H1 (cell line): ENCODE measurements around the gene PPP2R2B. TPM values are rescaled to one million over a fixed set of nuclear protein-coding genes. Genes with fewer than 3 reads are reported as not detected.

Source experiments
- CTCF ChIA-PET: fragments of 300-600 bp; sonication (Branson Sonifier 250); formaldehyde crosslinking; loops from one replicate; lab custom pipeline; 2021; ENCODE audit not compliant: partially characterized antibody; lab: Charles Lee
- POLR2A ChIA-PET: fragments of 300-600 bp; sonication (Branson Sonifier 250); formaldehyde crosslinking; loops from one replicate; lab custom pipeline; 2021; ENCODE audit warnings: inconsistent platforms; ENCODE audit not compliant: partially characterized antibody; lab: Charles Lee
- DNase-seq, 2 experiments: peaks; one replicate each; pipeline versions ENCODE4 v3.0.0 to v3.0.0-alpha.2; 2010 to 2022; ENCODE audit warnings: low spot score in 2 of 2, low read depth in 1 of 2, mixed read lengths in 1 of 2
- FAIRE-seq: peaks from 2 replicates; lab custom pipeline; 2011; peaks lifted over from hg19 to GRCh38; lab: Jason Lieb, UNC
- H2AFZ ChIP-seq: 2 replicates; pipeline ENCODE4 v1.8.1; 2012; ENCODE audit warnings: low read length, inconsistent platforms
- H2AK5ac ChIP-seq: 2 replicates; pipeline ENCODE4 v1.6.1; 2013; ENCODE audit warnings: low read depth, low read length
- H2BK120ac ChIP-seq: replicated peaks from 2 replicates; pipeline ENCODE3; 2013; ENCODE audit warnings: low read depth, low read length, inconsistent platforms
- H2BK12ac ChIP-seq: 2 replicates; pipeline ENCODE4 v1.6.1; 2013; ENCODE audit warnings: low read depth, low read length
- H2BK15ac ChIP-seq: 2 replicates; pipeline ENCODE4 v1.6.1; 2013; ENCODE audit warnings: low read length
- H2BK20ac ChIP-seq: 2 replicates; pipeline ENCODE4 v1.6.1; 2013; ENCODE audit warnings: low read length
- H2BK5ac ChIP-seq: 2 replicates; pipeline ENCODE4 v1.6.1; 2013; ENCODE audit warnings: low read depth, low read length
- H3K14ac ChIP-seq: 2 replicates; pipeline ENCODE4 v1.6.1; 2013; ENCODE audit warnings: inconsistent platforms; ENCODE audit not compliant: insufficient read length
- H3K18ac ChIP-seq: 2 replicates; pipeline ENCODE4 v1.6.1; 2013; ENCODE audit warnings: low read length; ENCODE audit errors: extremely low read depth
- H3K23ac ChIP-seq: 2 replicates; pipeline ENCODE4 v1.6.1; 2013; ENCODE audit warnings: inconsistent platforms; ENCODE audit not compliant: insufficient read length
- H3K23me2 ChIP-seq: 2 replicates; pipeline ENCODE4 v1.6.1; 2013; ENCODE audit warnings: low read depth, low read length
- H3K27ac ChIP-seq: 2 replicates; pipeline ENCODE4 v1.6.1; 2011; ENCODE audit warnings: low read depth, low read length, inconsistent platforms
- H3K27me3 ChIP-seq, 4 experiments: replicated peaks in 1 of 4; 1 replicate in 1 of 4; 2 replicates in 3 of 4; pipeline versions ENCODE4 v1.6.1 to v1.8.1; 2011 to 2013; ENCODE audit warnings: low read length in 3 of 4, mild to moderate bottlenecking in 3 of 4, inconsistent platforms in 2 of 4, mixed read lengths in 2 of 4, moderate library complexity in 1 of 4; ENCODE audit not compliant: control insufficient read depth in 3 of 4, insufficient read depth in 3 of 4; ENCODE audit errors: extremely low read depth in 1 of 4
- H3K36me3 ChIP-seq, 4 experiments: 2 replicates each; pipeline versions ENCODE4 v1.6.1 to v1.8.1; 2011 to 2013; ENCODE audit warnings: mild to moderate bottlenecking in 4 of 4, low read length in 3 of 4, moderate library complexity in 2 of 4, control low read depth in 1 of 4, inconsistent platforms in 1 of 4; ENCODE audit not compliant: insufficient read depth in 4 of 4, control insufficient read depth in 2 of 4
- H3K4ac ChIP-seq: replicated peaks from 2 replicates; pipeline ENCODE3; 2013; ENCODE audit warnings: low read length, low read depth, mixed read lengths, inconsistent platforms; ENCODE audit not compliant: insufficient read length
- H3K4me1 ChIP-seq, 4 experiments: replicated peaks in 1 of 4; 1 replicate in 1 of 4; 2 replicates in 3 of 4; pipeline versions ENCODE4 v1.6.1 to v1.8.1; 2011 to 2013; ENCODE audit warnings: low read length in 3 of 4, inconsistent platforms in 2 of 4, mixed read lengths in 1 of 4; ENCODE audit not compliant: insufficient read depth in 4 of 4, control insufficient read depth in 3 of 4
- H3K4me2 ChIP-seq, 2 experiments: 2 replicates each; pipeline versions ENCODE4 v1.6.1 to v1.8.1; 2011 to 2013; ENCODE audit warnings: low read depth in 2 of 2, low read length in 2 of 2, control low read depth in 1 of 2, inconsistent platforms in 1 of 2, mild to moderate bottlenecking in 1 of 2; ENCODE audit not compliant: insufficient read depth in 1 of 2
- H3K4me3 ChIP-seq, 4 experiments: fragments of 200-600, 300-600 bp in 1 of 4; sonication (generic), shearing (Covaris generic), sonication (Bioruptor Twin) in 1 of 4; 2 replicates each; pipeline versions ENCODE4 v1.5.1 to v1.8.1; 2011 to 2016; ENCODE audit warnings: low read length in 4 of 4, low read depth in 3 of 4, control low read depth in 2 of 4, inconsistent platforms in 2 of 4, mild to moderate bottlenecking in 2 of 4, mixed read lengths in 1 of 4, moderate library complexity in 1 of 4; ENCODE audit not compliant: insufficient read depth in 2 of 4; ENCODE audit errors: extremely low read depth in 1 of 4
- H3K56ac ChIP-seq: replicated peaks from 2 replicates; pipeline ENCODE3; 2013; ENCODE audit warnings: low read depth, mild to moderate bottlenecking, mixed read lengths, low read length, inconsistent platforms; ENCODE audit not compliant: insufficient read length
- H3K79me1 ChIP-seq: 2 replicates; pipeline ENCODE4 v1.6.1; 2013; ENCODE audit warnings: low read depth, low read length, control low read depth
- H3K79me2 ChIP-seq, 2 experiments: 2 replicates each; pipeline versions ENCODE4 v1.6.1 to v1.8.1; 2012 to 2013; ENCODE audit warnings: low read length in 2 of 2, mild to moderate bottlenecking in 2 of 2, inconsistent platforms in 1 of 2; ENCODE audit not compliant: insufficient read depth in 2 of 2, control insufficient read depth in 1 of 2
- H3K9ac ChIP-seq, 4 experiments: replicated peaks in 1 of 4; 1 replicate in 1 of 4; 2 replicates in 3 of 4; pipeline versions ENCODE4 v1.6.1 to v1.8.1; 2011 to 2013; ENCODE audit warnings: low read depth in 3 of 4, low read length in 3 of 4, control low read depth in 2 of 4, mild to moderate bottlenecking in 2 of 4, moderate library complexity in 2 of 4, inconsistent platforms in 1 of 4; ENCODE audit errors: extremely low read depth in 1 of 4
- H3K9me3 ChIP-seq, 2 experiments: 2 replicates each; pipeline versions ENCODE4 v1.6.1 to v1.8.1; 2012 to 2013; ENCODE audit warnings: mild to moderate bottlenecking in 2 of 2, moderate library complexity in 2 of 2, control low read depth in 1 of 2, inconsistent platforms in 1 of 2, low read depth in 1 of 2, low read length in 1 of 2, mixed read lengths in 1 of 2; ENCODE audit not compliant: insufficient read depth in 2 of 2
- H4K20me1 ChIP-seq, 2 experiments: replicated peaks in 1 of 2; 2 replicates each; pipeline versions ENCODE3 to v1.8.1; 2011 to 2013; ENCODE audit warnings: inconsistent platforms in 2 of 2, low read length in 2 of 2, mild to moderate bottlenecking in 1 of 2; ENCODE audit not compliant: insufficient read depth in 2 of 2, control insufficient read depth in 1 of 2
- H4K5ac ChIP-seq: 2 replicates; pipeline ENCODE4 v1.6.1; 2013; ENCODE audit warnings: low read length, low read depth, mixed read lengths, inconsistent platforms; ENCODE audit not compliant: insufficient read length
- H4K8ac ChIP-seq: 2 replicates; pipeline ENCODE4 v1.8.0; 2013; ENCODE audit warnings: mild to moderate bottlenecking, moderate library complexity, low read length, inconsistent platforms; ENCODE audit not compliant: insufficient read depth; ENCODE audit errors: extremely low read depth
- H4K91ac ChIP-seq: replicated peaks from 2 replicates; pipeline ENCODE3; 2013; ENCODE audit warnings: low read length, mixed read lengths, inconsistent platforms; ENCODE audit not compliant: insufficient read length
- GABPA ChIP-seq: IDR thresholded peaks from 2 replicates; pipeline ENCODE4 v1.6.1; 2011; ENCODE audit warnings: mild to moderate bottlenecking, low read length, moderate library complexity, borderline replicate concordance; ENCODE audit not compliant: insufficient read depth
- SAP30 ChIP-seq: fragments of 300-600 bp; sonication (generic); IDR thresholded peaks from 2 replicates; pipeline ENCODE4 v1.7.1; 2012; ENCODE audit warnings: low read length, moderate library complexity, mild to moderate bottlenecking, inconsistent platforms; ENCODE audit not compliant: insufficient read depth, insufficient replicate concordance
- ZNF274 ChIP-seq: IDR thresholded peaks from 2 replicates; pipeline ENCODE4 v1.7.0; 2012; ENCODE audit warnings: low read length, borderline replicate concordance; ENCODE audit errors: extremely low read depth
- polyA plus RNA-seq, 7 experiments: library from polyadenylated mRNA; depleted of rRNA in 3 of 7; stranded (reverse) in 5 of 7; unstranded in 2 of 7; fragments of >200 nt in 5 of 7; fragments of 200-250 nt in 2 of 7; gene quantifications; 1 replicate in 5 of 7; 2 replicates in 1 of 7; 4 replicates in 1 of 7; pipeline versions ENCODE4 v1.2.1 to v1.2.3, GENCODE V29; 2011 to 2013; ENCODE audit warnings: missing spikeins in 2 of 7, mixed read lengths in 2 of 7
- total RNA-seq: library from RNA; stranded (reverse); fragmentation: NEBNext Ultra II Directional; extraction: Animal tissue kit (Norgen Biotek cat#: 25700); gene quantifications from 2 replicates; pipeline ENCODE4 v1.2.1, GENCODE V29; 2021

The PPP2R2B gene
- total and polyA plus RNA-seq, 2 of the 8 experiments (the other 6 are each of a cell fraction or from before 2014, with no cell fraction given): 21.1 to 37.1 TPM

- H3K23ac ChIP-seq: no peak overlapping the region
- no peak overlapping the region for H2BK5ac ChIP-seq
- no peak overlapping the region for H4K91ac ChIP-seq
- H2AFZ ChIP-seq: no peak overlapping the region
- FAIRE-seq: no peak
- H2AK5ac ChIP-seq: no peak overlapping the region
- H3K79me1 ChIP-seq: no peaks in the 10 kb centered on the region
- no peak overlapping the region for H3K56ac ChIP-seq
- no peak overlapping the region for H3K4me2 ChIP-seq
- H4K20me1 ChIP-seq: no peaks in the 10 kb centered on the region
- POLR2A ChIA-PET: no interaction called here
- TF ChIP-seq SAP30 (no peak), GABPA (no peak), ZNF274 (no peak)
- TF ChIP-seq, all 59 proteins: peak for 0
- Histone ChIP-seq H3K14ac (no peak overlapping the region), H2BK12ac (no peak overlapping the region), H3K36me3 (no peaks in the 10 kb centered on the region), H3K27me3 (no peaks in the 10 kb centered on the region), H3K27ac (no peak overlapping the region), H3K9ac (no peak overlapping the region), H2BK20ac (no peak overlapping the region), H4K5ac (no peak overlapping the region), H2BK15ac (no peak overlapping the region), H3K4me1 (peaks cover 0 to 5% (median 4%) of the 10 kb centered on the region in 4 experiments; a peak in 5 of 7 replicates), H3K23me2 (no peaks in the 10 kb centered on the region), H2BK120ac (no peak overlapping the region), H3K18ac (no peak overlapping the region), H3K9me3 (no peaks in the 10 kb centered on the region), H3K79me2 (no peaks in the 10 kb centered on the region), H3K4ac (no peak overlapping the region), H4K8ac (no peak overlapping the region), H3K4me3 (no peak overlapping the region)
- DNase-seq: no peak
- CTCF ChIA-PET: no interaction called here
These were observed 181.3 kb downstream of the PPP2R2B start for GRCh38 chr5:146697211-146697610.
